Type B pancreatic cell (in vitro differentiated cells): ENCODE data around the gene AMOT. TPM values are rescaled to one million over a fixed set of nuclear protein-coding genes. Genes with fewer than 3 reads are reported as not detected.
A peak's percentile ranks its signal among the peaks of the same experiment; 100 is the strongest.

Experiments used
- DNase-seq: peaks from one replicate; pipeline ENCODE4 v3.0.0; 2021; ENCODE audit warnings: mixed read lengths; ENCODE audit not compliant: unreplicated experiment; ENCODE audit errors: extremely low spot score
- H3K27ac Mint-ChIP-seq: 2 replicates; pipeline ENCODE4 v1.8.0; 2021; ENCODE audit warnings: mild to moderate bottlenecking, mixed read lengths
- H3K27me3 Mint-ChIP-seq: 2 replicates; pipeline ENCODE4 v1.8.0; 2021; ENCODE audit warnings: mixed read lengths
- H3K36me3 Mint-ChIP-seq: 2 replicates; pipeline ENCODE4 v1.8.0; 2021; ENCODE audit warnings: mixed read lengths
- H3K4me1 Mint-ChIP-seq: one replicate; pipeline ENCODE4 v1.8.0; 2021; ENCODE audit warnings: mixed read lengths; ENCODE audit not compliant: unreplicated experiment
- H3K4me3 Mint-ChIP-seq: 2 replicates; pipeline ENCODE4 v1.8.0; 2021; ENCODE audit warnings: mild to moderate bottlenecking, mixed read lengths
- H3K9me3 Mint-ChIP-seq: 2 replicates; pipeline ENCODE4 v1.8.0; 2021; ENCODE audit warnings: mixed read lengths
- CTCF ChIP-seq: fragments of 200-600 bp; sonication (generic); conservative IDR thresholded peaks from 2 replicates; pipeline ENCODE4 v1.5.0; 2021; ENCODE audit warnings: antibody characterized with exemption, mild to moderate bottlenecking
- total RNA-seq: library from RNA; stranded (reverse); gene quantifications from 2 replicates; pipeline ENCODE4 v1.2.1, GENCODE V29; 2021; ENCODE audit warnings: low replicate concordance

The AMOT gene
- total RNA-seq, 1 donor from 2014 or later = 235 TPM

DNA sequence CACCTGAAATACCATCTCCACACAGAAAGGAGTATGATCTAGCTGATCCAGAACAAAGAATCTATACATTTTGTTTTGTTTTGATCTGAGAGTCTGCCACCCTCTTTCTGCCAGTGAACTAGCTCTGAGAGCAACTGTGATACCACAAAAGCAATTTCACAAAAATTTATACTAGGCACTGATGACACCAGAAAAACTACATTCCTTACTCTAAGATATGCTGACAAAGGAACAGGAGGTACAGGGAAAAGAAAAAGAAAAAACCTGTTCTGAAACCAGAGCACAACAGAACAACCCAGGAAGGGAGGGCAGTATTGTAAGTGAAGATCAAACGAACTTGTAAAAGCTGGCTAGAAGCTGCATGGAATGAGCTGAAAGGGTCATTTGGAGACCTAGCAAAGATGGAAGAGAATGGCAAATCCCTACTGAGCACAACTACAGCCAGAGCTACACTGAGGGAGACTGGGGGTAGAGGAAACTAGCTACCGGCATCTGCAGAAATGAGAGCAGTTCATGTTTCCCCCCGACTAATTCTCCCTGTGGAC, 31.9 kb downstream of the AMOT start:
- peak overlapping the region; percentile 74 for H3K4me3 Mint-ChIP-seq
- H3K36me3 Mint-ChIP-seq = peaks cover 74% of the 10 kb centered on the region
- H3K9me3 Mint-ChIP-seq = no peaks in the 10 kb centered on the region

DNA sequence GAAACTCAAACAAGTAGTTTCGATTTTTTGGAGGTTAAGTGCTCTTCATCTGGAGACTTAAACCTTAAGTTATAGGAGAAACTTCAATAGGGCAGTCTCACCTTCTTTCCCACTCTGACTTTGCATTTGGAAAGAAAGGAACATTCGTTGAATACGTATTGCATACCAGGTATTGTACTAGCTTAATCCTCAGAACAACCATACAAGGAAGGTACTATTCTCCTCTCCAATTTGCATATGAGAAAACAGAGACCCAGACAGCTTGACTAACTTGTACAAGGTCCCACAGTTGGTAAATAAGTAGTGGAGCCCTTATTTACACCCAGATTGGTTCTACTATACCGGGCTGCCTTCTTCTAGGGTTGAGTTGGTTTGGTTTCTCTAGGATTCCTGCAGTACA, 32.6 kb downstream of the AMOT start:
- Mint-ChIP-seq H3K9me3 (no peaks in the 10 kb centered on the region), H3K36me3 (peaks cover 73% of the 10 kb centered on the region), H3K4me3 (peak overlapping the region; percentile 74), H3K27ac (peak overlapping the region; percentile 91), H3K27me3 (no peaks in the 10 kb centered on the region), H3K4me1 (peaks cover 25% of the 10 kb centered on the region)
- DNase-seq = no peak
- TF ChIP-seq CTCF = no peak

More for the DNA sequence above, 31.9 kb downstream of the AMOT start:
- Mint-ChIP-seq H3K27me3 (no peaks in the 10 kb centered on the region), H3K4me1 (peaks cover 22% of the 10 kb centered on the region), H3K27ac (peak overlapping the region; percentile 91)
- no peak for TF ChIP-seq CTCF
- no peak for DNase-seq

DNA sequence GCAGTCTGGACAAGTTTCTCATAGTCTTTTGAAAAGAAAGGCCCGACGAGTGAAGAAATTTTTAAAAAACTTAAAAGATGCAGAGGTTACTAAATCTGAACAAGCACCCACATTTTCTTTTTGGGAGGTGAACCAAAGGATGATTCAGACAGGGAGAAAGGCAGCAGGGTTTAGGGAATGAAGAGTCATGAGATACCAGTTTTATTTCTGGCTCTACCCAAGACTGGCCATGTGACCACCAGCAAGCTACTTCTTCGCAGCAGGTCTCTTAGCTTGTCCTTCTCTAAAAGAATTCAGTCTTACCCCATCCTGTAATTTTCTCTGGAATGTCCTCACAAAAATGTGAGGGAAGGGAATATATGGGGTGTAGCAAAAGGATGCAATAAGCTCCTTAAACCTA, 37.6 kb downstream of the AMOT start:
- no peak for TF ChIP-seq CTCF
- DNase-seq = no peak
- Mint-ChIP-seq H3K4me1 (peaks cover 24% of the 10 kb centered on the region), H3K27me3 (no peaks in the 10 kb centered on the region), H3K4me3 (no peak overlapping the region), H3K9me3 (no peaks in the 10 kb centered on the region), H3K27ac (no peak overlapping the region), H3K36me3 (peaks cover 70% of the 10 kb centered on the region)

DNA sequence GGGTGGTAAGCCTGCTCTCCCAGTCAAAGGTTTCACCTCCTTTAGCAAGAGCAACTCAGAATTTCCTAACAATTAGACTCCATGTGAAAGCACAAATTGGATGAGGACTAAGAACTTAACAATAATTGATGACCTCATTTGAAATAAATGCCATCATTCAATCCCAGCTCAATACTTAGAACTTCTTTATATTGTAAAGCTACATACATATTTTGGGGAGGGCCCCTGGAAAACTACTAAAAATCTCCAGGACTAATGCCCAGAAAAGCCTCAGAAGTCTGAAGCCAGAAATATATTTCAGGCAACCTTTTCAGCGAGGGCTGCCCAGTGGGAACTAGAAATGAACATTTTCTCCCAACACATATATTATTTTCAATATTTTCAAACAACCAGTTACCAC, 38.1 kb downstream of the AMOT start:
- DNase-seq = no peak
- no peaks in the 10 kb centered on the region for H3K9me3 Mint-ChIP-seq
- no peak overlapping the region for H3K27ac Mint-ChIP-seq
- no peak for TF ChIP-seq CTCF
- H3K36me3 Mint-ChIP-seq = peaks cover 72% of the 10 kb centered on the region
- no peaks in the 10 kb centered on the region for H3K27me3 Mint-ChIP-seq
- H3K4me1 Mint-ChIP-seq = peaks cover 21% of the 10 kb centered on the region
- H3K4me3 Mint-ChIP-seq = no peak overlapping the region

DNA sequence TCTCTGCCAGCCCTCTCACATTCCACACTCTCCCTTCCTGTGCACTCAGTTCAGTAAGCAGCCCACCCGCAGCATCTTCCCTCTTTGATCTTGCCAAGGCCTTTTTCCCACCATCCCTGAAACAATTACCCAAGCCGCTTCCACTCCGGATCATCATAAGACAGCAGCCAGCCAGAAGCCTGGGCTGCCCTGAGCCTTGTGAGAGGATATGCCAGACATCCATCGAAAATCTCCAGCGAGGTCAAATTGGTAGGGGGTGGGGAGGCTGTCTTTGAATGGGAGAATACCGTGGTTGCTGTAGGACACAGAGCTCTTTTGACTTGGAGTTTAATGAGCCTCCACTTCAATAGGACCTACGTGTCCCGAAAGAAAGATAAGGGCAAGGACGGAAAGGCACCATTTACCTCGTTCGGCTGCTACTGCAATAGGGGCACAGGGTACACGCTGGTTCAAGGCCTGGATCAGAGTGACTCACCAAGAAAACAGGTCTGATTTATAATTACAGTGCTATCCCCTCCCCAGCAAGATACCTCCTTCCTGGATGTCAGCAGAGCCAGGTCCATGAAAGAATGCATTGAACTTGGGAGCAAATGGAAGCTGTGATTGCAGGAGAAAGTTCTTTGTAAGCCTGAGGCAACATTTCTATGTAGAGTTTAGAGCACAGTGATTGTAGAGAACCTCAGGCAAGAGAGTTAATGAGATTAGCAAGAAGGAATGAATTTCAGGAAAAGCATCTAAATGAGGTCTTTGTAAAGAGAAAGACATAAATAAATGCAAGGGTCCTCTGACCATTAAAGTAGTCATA, 39.5 kb downstream of the AMOT start:
- Mint-ChIP-seq H3K9me3 (no peaks in the 10 kb centered on the region), H3K4me3 (no peak overlapping the region), H3K27me3 (no peaks in the 10 kb centered on the region), H3K36me3 (peaks cover 74% of the 10 kb centered on the region), H3K27ac (peak overlapping the region; percentile 41), H3K4me1 (peaks cover 21% of the 10 kb centered on the region)
- no peak for DNase-seq
- no peak for TF ChIP-seq CTCF
